Neuronal stem cell (in vitro differentiated cells): Measurements from ENCODE around the gene LRRN4. TPM values are rescaled to one million over a fixed set of nuclear protein-coding genes. Genes with fewer than 3 reads are reported as not detected.

Experiments used
- DNase-seq: peaks from one replicate; pipeline ENCODE4 v3.0.0-alpha.2; 2013; ENCODE audit warnings: low spot score
- H2AFZ ChIP-seq: one replicate; pipeline ENCODE4 v1.6.1; 2013; ENCODE audit warnings: mild to moderate bottlenecking, low read length, inconsistent platforms
- H2AK5ac ChIP-seq: 2 replicates; pipeline ENCODE4 v1.6.1; 2013; ENCODE audit warnings: low read depth, mild to moderate bottlenecking, inconsistent platforms, low read length, moderate library complexity, mixed read lengths
- H2BK120ac ChIP-seq: 2 replicates; pipeline ENCODE4 v1.6.1; 2013; ENCODE audit warnings: low read depth, mild to moderate bottlenecking, inconsistent platforms, low read length, moderate library complexity, mixed read lengths
- H2BK12ac ChIP-seq: one replicate; pipeline ENCODE4 v1.6.1; 2013; ENCODE audit warnings: low read length, inconsistent platforms
- H2BK15ac ChIP-seq: 2 replicates; pipeline ENCODE4 v1.6.1; 2013; ENCODE audit warnings: mild to moderate bottlenecking, low read length, inconsistent platforms, mixed read lengths
- H2BK5ac ChIP-seq: one replicate; pipeline ENCODE4 v1.6.1; 2013; ENCODE audit warnings: inconsistent platforms, mild to moderate bottlenecking, low read length, moderate library complexity
- H3K14ac ChIP-seq: one replicate; pipeline ENCODE4 v1.6.1; 2013; ENCODE audit warnings: low read length, inconsistent platforms
- H3K18ac ChIP-seq: 2 replicates; pipeline ENCODE4 v1.6.1; 2013; ENCODE audit warnings: low read length, inconsistent platforms
- H3K23ac ChIP-seq: 2 replicates; pipeline ENCODE4 v1.6.1; 2013; ENCODE audit warnings: low read depth, mild to moderate bottlenecking, mixed read lengths, low read length, inconsistent platforms; ENCODE audit not compliant: poor library complexity
- H3K27ac ChIP-seq: replicated peaks from 3 replicates; pipeline ENCODE4 v1.5.1; 2013; ENCODE audit warnings: low read length, inconsistent platforms
- H3K27me3 ChIP-seq, 3 experiments: 2 replicates each; pipeline ENCODE4 v1.6.1; 2013; ENCODE audit warnings: low read length in 3 of 3, mild to moderate bottlenecking in 2 of 3, inconsistent platforms in 1 of 3, low read depth in 1 of 3, mixed read lengths in 1 of 3, moderate library complexity in 1 of 3; ENCODE audit not compliant: control insufficient read depth in 3 of 3, insufficient read depth in 3 of 3
- H3K36me3 ChIP-seq, 2 donors: replicated peaks in 1 of 2; 2 replicates each; pipeline ENCODE4 v1.6.1; 2013; ENCODE audit warnings: low read length in 2 of 2; ENCODE audit not compliant: control insufficient read depth in 2 of 2, insufficient read depth in 2 of 2
- H3K4ac ChIP-seq: 2 replicates; pipeline ENCODE4 v1.6.1; 2013; ENCODE audit warnings: inconsistent platforms, mild to moderate bottlenecking, low read length, moderate library complexity
- H3K4me1 ChIP-seq, 2 donors: 1 replicate in 1 of 2; 2 replicates in 1 of 2; pipeline ENCODE4 v1.6.1; 2013; ENCODE audit warnings: low read length in 2 of 2, low read depth in 1 of 2; ENCODE audit not compliant: control insufficient read depth in 2 of 2, insufficient read depth in 1 of 2
- H3K4me2 ChIP-seq: one replicate; pipeline ENCODE4 v1.6.1; 2013; ENCODE audit warnings: mild to moderate bottlenecking, low read length, inconsistent platforms; ENCODE audit not compliant: insufficient read depth, poor library complexity, severe bottlenecking
- H3K4me3 ChIP-seq, 2 donors: 2 replicates each; pipeline ENCODE4 v1.5.1; 2013; ENCODE audit warnings: low read length in 2 of 2, mild to moderate bottlenecking in 2 of 2, inconsistent platforms in 1 of 2, moderate library complexity in 1 of 2
- H3K79me1 ChIP-seq: one replicate; pipeline ENCODE4 v1.6.1; 2013; ENCODE audit warnings: low read depth, mild to moderate bottlenecking, inconsistent platforms, low read length, moderate library complexity
- H3K9ac ChIP-seq: one replicate; pipeline ENCODE4 v1.6.1; 2013; ENCODE audit warnings: mild to moderate bottlenecking, low read depth, low read length, inconsistent platforms; ENCODE audit not compliant: poor library complexity
- H3K9me3 ChIP-seq, 2 donors: replicated peaks in 1 of 2; 2 replicates each; pipeline versions ENCODE3 to v1.6.1; 2013; ENCODE audit warnings: low read length in 2 of 2, mild to moderate bottlenecking in 2 of 2, inconsistent platforms in 1 of 2, low read depth in 1 of 2, mixed read lengths in 1 of 2, moderate library complexity in 1 of 2; ENCODE audit not compliant: control insufficient read depth in 2 of 2, insufficient read depth in 1 of 2
- H4K8ac ChIP-seq: one replicate; pipeline ENCODE4 v1.6.1; 2013; ENCODE audit warnings: low read depth, mild to moderate bottlenecking, inconsistent platforms, low read length, moderate library complexity
- H4K91ac ChIP-seq: one replicate; pipeline ENCODE4 v1.6.1; 2013; ENCODE audit warnings: low read length, low read depth, mild to moderate bottlenecking, inconsistent platforms; ENCODE audit not compliant: poor library complexity
- WGBS, 2 donors: extraction: QIAGEN DNeasy Blood & Tissue Kit; methylation state at CpG; one replicate each; pipeline ENCODE4 v1.1.7; 2013; ENCODE audit warnings: missing lambda C conversion rate in 2 of 2, mixed read lengths in 1 of 2; ENCODE audit not compliant: insufficient read length in 2 of 2, insufficient replicate concordance in 1 of 2; ENCODE audit errors: extremely low coverage in 2 of 2; 5-methylcytosine and 5-hydroxymethylcytosine counted together
- polyA plus RNA-seq, 2 experiments: library from polyadenylated mRNA; stranded (reverse); fragments of 200-250 nt; gene quantifications; one replicate each; pipeline ENCODE4 v1.2.3, GENCODE V29; 2013

LRRN4 gene
- polyA plus RNA-seq (2013, experiment 1 of 2), result 0.03 TPM
- polyA plus RNA-seq (2013, experiment 2 of 2), result 0.03 TPM

- Histone ChIP-seq H2BK5ac (no peak within 1 kb of the TSS), H3K27me3 (peaks cover 13 to 82% (median 42%) of the 10 kb centered on the region in 3 experiments), H2AFZ (peak within 1 kb of the TSS; percentile 94), H2BK12ac (no peak within 1 kb of the TSS), H3K79me1 (no peaks in the 10 kb centered on the region), H3K23ac (no peak within 1 kb of the TSS), H3K14ac (no peak within 1 kb of the TSS), H2BK120ac (no peak within 1 kb of the TSS), H4K8ac (no peak within 1 kb of the TSS), H3K9me3 (no peaks in the 10 kb centered on the region), H3K36me3 (no peaks in the 10 kb centered on the region), H2BK15ac (no peak within 1 kb of the TSS), H4K91ac (no peak within 1 kb of the TSS), H3K4me1 (peaks cover 4 to 6% of the 10 kb centered on the region in 2 donors), H3K27ac (no peak within 1 kb of the TSS), H2AK5ac (no peak within 1 kb of the TSS), H3K4ac (no peak within 1 kb of the TSS), H3K18ac (no peak within 1 kb of the TSS), H3K4me3 (no peak within 1 kb of the TSS), H3K4me2 (no peak within 1 kb of the TSS), H3K9ac (no peak within 1 kb of the TSS)
- WGBS, 2 donors, result no CpG with 5 or more reads among the region's 13 CpGs
- no peak for DNase-seq
Observed at GRCh38 chr20:6053776-6054688, at the start of gene LRRN4. Gene LRRN4 (minus strand): TSS chr20:6054060. CDS start chr20:6052799, 1,261 bp downstream.

DNA sequence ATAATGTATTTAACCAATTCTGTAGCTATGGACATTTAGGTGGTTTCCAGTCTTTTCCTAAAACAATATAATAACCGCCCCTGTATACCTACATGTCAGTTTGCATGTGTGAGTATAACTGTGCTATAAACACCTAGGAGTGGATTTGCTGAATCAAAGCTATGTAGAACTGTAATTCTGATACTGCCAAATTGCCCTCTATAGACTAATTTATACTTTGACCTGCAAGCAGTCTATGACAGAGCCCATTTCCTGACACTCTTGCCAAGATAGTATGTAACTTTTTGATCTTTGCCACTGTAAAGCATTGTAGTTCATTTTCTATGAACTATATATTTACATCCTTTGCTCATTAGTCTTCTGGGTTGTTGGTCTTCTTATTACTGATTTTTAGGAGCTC is 49.4 kb upstream of the LRRN4 start:
- no peak overlapping the region for H2BK15ac ChIP-seq
- H3K4me2 ChIP-seq, result no peak overlapping the region
- H3K9me3 ChIP-seq, result no peaks in the 10 kb centered on the region
- H3K79me1 ChIP-seq, result no peaks in the 10 kb centered on the region
- no peak overlapping the region for H3K23ac ChIP-seq
- no peak overlapping the region for H4K91ac ChIP-seq
- no peak for DNase-seq
- H2BK120ac ChIP-seq, result no peak overlapping the region
- H3K27ac ChIP-seq, result no peak overlapping the region
- no peak overlapping the region for H2BK12ac ChIP-seq
- no peak overlapping the region for H3K4me3 ChIP-seq
- H3K18ac ChIP-seq, result no peak overlapping the region
- H3K4ac ChIP-seq, result no peak overlapping the region
- no peak overlapping the region for H2BK5ac ChIP-seq
- peaks cover 0 to 2% of the 10 kb centered on the region in 2 donors for H3K4me1 ChIP-seq
- no peak overlapping the region for H4K8ac ChIP-seq
- H2AFZ ChIP-seq, result no peak overlapping the region
- H3K14ac ChIP-seq, result no peak overlapping the region
- no peaks in the 10 kb centered on the region for H3K36me3 ChIP-seq
- H3K9ac ChIP-seq, result no peak overlapping the region
- H3K27me3 ChIP-seq, result no peaks in the 10 kb centered on the region
- no CpG with 5 or more reads among the region's 1 CpG for WGBS, 2 donors
- no peak overlapping the region for H2AK5ac ChIP-seq

DNA sequence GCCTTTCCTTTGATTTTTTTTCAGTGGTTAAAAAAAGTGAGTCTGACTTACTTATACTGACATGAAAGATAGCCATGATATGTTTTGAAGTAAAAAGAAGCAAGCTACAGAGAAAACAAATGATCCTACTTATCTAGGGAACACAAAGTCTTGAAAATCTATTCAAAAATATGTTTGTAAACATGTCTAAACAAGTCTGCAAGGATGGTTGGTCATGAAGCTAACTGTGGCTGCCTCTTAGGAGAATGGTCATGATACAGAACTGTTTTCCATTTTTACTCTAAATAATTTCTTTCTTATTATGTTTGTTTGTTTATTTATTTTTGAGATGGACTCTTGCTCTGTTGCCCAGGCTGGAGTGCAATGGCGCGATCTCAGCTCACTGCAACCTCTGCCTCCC is 47.5 kb upstream of the LRRN4 start:
- no peak overlapping the region for H3K27ac ChIP-seq
- H3K9ac ChIP-seq, result no peak overlapping the region
- no peak overlapping the region for H2BK120ac ChIP-seq
- no peak overlapping the region for H3K14ac ChIP-seq
- no peak overlapping the region for H3K18ac ChIP-seq
- no peak overlapping the region for H3K4ac ChIP-seq
- peaks cover 0 to 2% of the 10 kb centered on the region in 2 donors for H3K4me1 ChIP-seq
- H3K4me3 ChIP-seq, result no peak overlapping the region
- H3K27me3 ChIP-seq, result no peaks in the 10 kb centered on the region
- H3K23ac ChIP-seq, result no peak overlapping the region
- H4K8ac ChIP-seq, result no peak overlapping the region
- no peaks in the 10 kb centered on the region for H3K9me3 ChIP-seq
- H2AFZ ChIP-seq, result no peak overlapping the region
- no peak overlapping the region for H2BK15ac ChIP-seq
- no peak overlapping the region for H4K91ac ChIP-seq
- H3K79me1 ChIP-seq, result no peaks in the 10 kb centered on the region
- no peak overlapping the region for H2AK5ac ChIP-seq
- no peak overlapping the region for H2BK12ac ChIP-seq
- H3K4me2 ChIP-seq, result no peak overlapping the region
- H3K36me3 ChIP-seq, result no peaks in the 10 kb centered on the region
- no CpG with 5 or more reads among the region's 2 CpGs for WGBS, 2 donors
- H2BK5ac ChIP-seq, result no peak overlapping the region
- DNase-seq, result no peak

- Histone ChIP-seq H2AK5ac (no peak overlapping the region), H3K27me3 (no peaks in the 10 kb centered on the region), H3K79me1 (no peaks in the 10 kb centered on the region), H3K18ac (no peak overlapping the region), H2BK12ac (no peak overlapping the region), H2BK5ac (no peak overlapping the region), H3K36me3 (no peaks in the 10 kb centered on the region), H3K4ac (no peak overlapping the region), H2BK15ac (no peak overlapping the region), H3K4me1 (peaks cover 0 to 2% of the 10 kb centered on the region in 2 donors), H3K23ac (no peak overlapping the region), H3K9me3 (no peaks in the 10 kb centered on the region), H4K91ac (no peak overlapping the region), H3K4me3 (no peak overlapping the region), H3K14ac (no peak overlapping the region), H2AFZ (no peak overlapping the region), H2BK120ac (no peak overlapping the region), H3K9ac (no peak overlapping the region), H4K8ac (no peak overlapping the region), H3K4me2 (no peak overlapping the region), H3K27ac (no peak overlapping the region)
- no peak for DNase-seq
- WGBS, 2 donors, result no CpG with 5 or more reads among the region's 2 CpGs
Observed at GRCh38 chr20:6100246-6100645, 46.4 kb upstream of the LRRN4 start.
